HCT116 (cell line): ENCODE results near the gene ST3GAL3. TPM values are rescaled to one million over a fixed set of nuclear protein-coding genes. Genes with fewer than 3 reads are reported as not detected.

ENCODE experiments used
- ATAC-seq: fragments of 200-7000 bp; cut with Tn5 transposase; 2 replicates; pipeline ENCODE4 v1.9.1; 2020; ENCODE audit warnings: mild to moderate bottlenecking, moderate library complexity
- BruUV-seq: library from RNA; stranded (reverse); fragments of 400-500 nt; replicated peaks from 2 replicates; lab custom pipeline; 2021; lab: Mats Ljungman, UMichigan
- CTCF ChIA-PET: fragments of 300-600 bp; sonication (Branson Sonifier 250); formaldehyde crosslinking; loops from one replicate; lab custom pipeline; 2021; ENCODE audit warnings: antibody characterized with exemption; lab: Charles Lee
- POLR2A ChIA-PET: fragments of 300-600, 350-600 bp; sonication (Branson Sonifier 250); formaldehyde crosslinking; loops from one replicate; lab custom pipeline; 2021; ENCODE audit warnings: antibody characterized with exemption; lab: Charles Lee
- RAD21 ChIA-PET, 2 experiments: fragments of 300-600 bp; sonication (Branson Sonifier 250); formaldehyde crosslinking; loops; one replicate each; lab custom pipeline; 2023; ENCODE audit warnings: low total read pairs in 2 of 2; ENCODE audit not compliant: uncharacterized antibody in 2 of 2, unreplicated experiment in 2 of 2, low non-redundant PET in 1 of 2; lab: Charles Lee
- DNase-seq: peaks from one replicate; pipeline ENCODE4 v3.0.0-alpha.2; 2010; ENCODE audit warnings: low read depth, low spot score
- H2AFZ ChIP-seq: fragments of 200-600 bp; shearing (Covaris generic), sonication (generic); 2 replicates; pipeline ENCODE4 v1.6.1; 2017; ENCODE audit warnings: low read depth, mixed run types, mixed read lengths, antibody characterized with exemption, low read length; ENCODE audit not compliant: poor library complexity, severe bottlenecking
- H3K27ac ChIP-seq: 2 replicates; pipeline ENCODE4 v1.5.1; 2012; ENCODE audit warnings: low read depth, low read length
- H3K27me3 ChIP-seq: fragments of 200-600 bp; sonication (generic); 2 replicates; pipeline ENCODE4 v1.6.1; 2016; ENCODE audit warnings: mixed run types, low read length, mixed read lengths; ENCODE audit not compliant: insufficient read depth
- H3K36me3 ChIP-seq, 2 experiments: fragments of 200-500 bp in 1 of 2; fragments of 200-600 bp in 1 of 2; sonication (Bioruptor generic) in 1 of 2; sonication (generic) in 1 of 2; 2 replicates each; pipeline versions ENCODE4 v1.5.1 to v1.6.1; 2014 to 2016; ENCODE audit warnings: low read length in 2 of 2, inconsistent platforms in 1 of 2, mixed read lengths in 1 of 2, mixed run types in 1 of 2; ENCODE audit not compliant: insufficient read depth in 2 of 2, control insufficient read depth in 1 of 2
- H3K4me1 ChIP-seq, 2 experiments: fragments of 200-600 bp in 1 of 2; sonication (generic) in 1 of 2; 2 replicates each; pipeline versions ENCODE4 v1.5.1 to v1.6.1; 2012 to 2017; ENCODE audit warnings: low read length in 2 of 2, inconsistent platforms in 1 of 2, mild to moderate bottlenecking in 1 of 2, mixed read lengths in 1 of 2, mixed run types in 1 of 2, moderate library complexity in 1 of 2; ENCODE audit not compliant: insufficient read depth in 2 of 2, control insufficient read depth in 1 of 2
- H3K4me2 ChIP-seq: fragments of 200-600 bp; sonication (generic); 2 replicates; pipeline ENCODE4 v1.6.1; 2017; ENCODE audit warnings: mixed run types, low read length, mixed read lengths
- H3K4me3 ChIP-seq, 2 experiments: fragments of 200-600 bp in 1 of 2; sonication (generic) in 1 of 2; replicated peaks in 1 of 2; 2 replicates each; pipeline ENCODE4 v1.5.1; 2011 to 2016; ENCODE audit warnings: low read length in 2 of 2, control low read depth in 1 of 2, low read depth in 1 of 2, mild to moderate bottlenecking in 1 of 2, mixed read lengths in 1 of 2, mixed run types in 1 of 2
- H3K79me2 ChIP-seq: fragments of 200-600 bp; sonication (generic); 2 replicates; pipeline ENCODE4 v1.6.1; 2017; ENCODE audit warnings: mild to moderate bottlenecking, mixed run types, low read length, moderate library complexity, mixed read lengths; ENCODE audit not compliant: insufficient read depth
- H3K9ac ChIP-seq: fragments of 200-600 bp; sonication (generic); 2 replicates; pipeline ENCODE4 v1.6.1; 2016; ENCODE audit warnings: low read length, mixed read lengths
- H3K9me2 ChIP-seq: fragments of 200-600 bp; sonication (generic), shearing (Covaris generic); 2 replicates; pipeline ENCODE4 v1.6.1; 2017; ENCODE audit warnings: mixed run types, mild to moderate bottlenecking, moderate library complexity; ENCODE audit not compliant: insufficient read depth
- H3K9me3 ChIP-seq, 2 experiments: fragments of 200-500 bp in 1 of 2; fragments of 200-600 bp in 1 of 2; sonication (Bioruptor generic) in 1 of 2; sonication (generic) in 1 of 2; 2 replicates each; pipeline ENCODE4 v1.6.1; 2014 to 2017; ENCODE audit warnings: low read length in 2 of 2, mixed read lengths in 2 of 2, inconsistent platforms in 1 of 2, low read depth in 1 of 2, mild to moderate bottlenecking in 1 of 2, mixed run types in 1 of 2, moderate library complexity in 1 of 2; ENCODE audit not compliant: control insufficient read depth in 1 of 2, insufficient read depth in 1 of 2
- H4K20me1 ChIP-seq: fragments of 200-600 bp; sonication (generic), shearing (Covaris generic); 2 replicates; pipeline ENCODE4 v1.6.1; 2017; ENCODE audit warnings: mixed run types, mild to moderate bottlenecking, moderate library complexity; ENCODE audit not compliant: insufficient read depth
- CBX3 ChIP-seq: IDR thresholded peaks from 2 replicates; pipeline ENCODE4 v1.6.1; 2012; ENCODE audit warnings: low read depth
- CEBPB ChIP-seq: IDR thresholded peaks from 2 replicates; pipeline ENCODE4 v1.6.1; 2012; ENCODE audit warnings: low read depth
- CTCF ChIP-seq, 3 experiments: fragments of 200-600 bp in 1 of 3; sonication (generic) in 1 of 3; IDR thresholded peaks in 2 of 3; conservative IDR thresholded peaks in 1 of 3; 2 replicates each; pipeline ENCODE4 v1.5.1; 2012 to 2017; ENCODE audit warnings: low read depth in 2 of 3, low read length in 2 of 3, antibody characterized with exemption in 1 of 3, borderline replicate concordance in 1 of 3, control low read depth in 1 of 3, mild to moderate bottlenecking in 1 of 3, mixed read lengths in 1 of 3, mixed run types in 1 of 3, moderate library complexity in 1 of 3; ENCODE audit not compliant: insufficient read depth in 1 of 3
- EGR1 ChIP-seq: IDR thresholded peaks from 2 replicates; pipeline ENCODE4 v1.6.1; 2012; ENCODE audit warnings: low read depth
- ELF1 ChIP-seq: IDR thresholded peaks from 2 replicates; pipeline ENCODE4 v1.6.1; 2012; ENCODE audit warnings: low read depth, borderline replicate concordance
- EZH2 ChIP-seq: fragments of 200-600 bp; sonication (generic); IDR thresholded peaks from 2 replicates; pipeline ENCODE4 v1.6.1; 2017; ENCODE audit warnings: antibody characterized with exemption, mixed run types
- EZH2phosphoT487 ChIP-seq: fragments of 200-600 bp; IDR thresholded peaks from 2 replicates; pipeline ENCODE4 v1.6.1; 2018; ENCODE audit warnings: antibody characterized with exemption, borderline replicate concordance
- JUND ChIP-seq: IDR thresholded peaks from 2 replicates; pipeline ENCODE4 v1.6.1; 2012
- POLR2AphosphoS5 ChIP-seq: IDR thresholded peaks from 2 replicates; pipeline ENCODE4 v1.6.1; 2011; ENCODE audit warnings: mild to moderate bottlenecking, low read depth, low read length, moderate library complexity
- RAD21 ChIP-seq: IDR thresholded peaks from 2 replicates; pipeline ENCODE4 v1.6.1; 2012; ENCODE audit warnings: low read depth, mild to moderate bottlenecking
- REST ChIP-seq: IDR thresholded peaks from 2 replicates; pipeline ENCODE4 v1.6.1; 2012; ENCODE audit warnings: low read depth
- SIN3A ChIP-seq: IDR thresholded peaks from 2 replicates; pipeline ENCODE4 v1.6.1; 2012; ENCODE audit warnings: low read depth
- SP1 ChIP-seq: IDR thresholded peaks from 2 replicates; pipeline ENCODE4 v1.6.1; 2012; ENCODE audit warnings: low read depth
- YY1 ChIP-seq: IDR thresholded peaks from 2 replicates; pipeline ENCODE4 v1.6.1; 2011; ENCODE audit warnings: low read length, low read depth, moderate library complexity, mild to moderate bottlenecking; ENCODE audit not compliant: insufficient replicate concordance; ENCODE audit errors: extremely low read depth
- ZBTB33 ChIP-seq: IDR thresholded peaks from 2 replicates; pipeline ENCODE4 v1.6.1; 2011; ENCODE audit warnings: mild to moderate bottlenecking, low read length, moderate library complexity; ENCODE audit not compliant: insufficient replicate concordance; ENCODE audit errors: extremely low read depth
- ZNF274 ChIP-seq: fragments of 200-500 bp; sonication (Bioruptor generic); IDR thresholded peaks from 2 replicates; pipeline ENCODE4 v1.6.1; 2014; ENCODE audit warnings: mild to moderate bottlenecking, low read depth, low read length, inconsistent platforms
- intact Hi-C: fragments of 100-400 bp; cut with micrococcal nuclease; formaldehyde crosslinking; loops from 2 replicates; pipeline ENCODE4 v1.10.0; 2022
- total RNA-seq: library from RNA; stranded (reverse); gene quantifications from one replicate; pipeline ENCODE4 v1.2.1, GENCODE V29; 2021; ENCODE audit not compliant: unreplicated experiment

Gene ST3GAL3
- total RNA-seq, 1 experiment from 2014 or later, result 7.2 TPM

- ATAC-seq (no peak), DNase-seq (no peak)
- H3K9ac ChIP-seq, result no peak overlapping the region
- H3K4me1 ChIP-seq, result peaks cover 10 to 28% of the 10 kb centered on the region in 2 experiments
- H3K27me3 ChIP-seq, result no peaks in the 10 kb centered on the region
- no peak overlapping the region for H3K4me2 ChIP-seq
- no peak overlapping the region for H3K4me3 ChIP-seq
- ChIA-PET POLR2A (no interaction called here), CTCF (no interaction called here), RAD21 (no interaction called here)
- no peaks in the 10 kb centered on the region for H3K36me3 ChIP-seq
- H3K27ac ChIP-seq, result no peak overlapping the region
- H2AFZ ChIP-seq, result no peak overlapping the region
- H3K9me2 ChIP-seq, result 0 out of 2 replicates have a peak, but pooled peaks cover 3% of the 10 kb centered on the region
- H3K9me3 ChIP-seq, result no peaks in the 10 kb centered on the region
- no TSS peak for BruUV-seq
- no peak for TF ChIP-seq REST
- TF ChIP-seq EZH2, result no peak
- no peak for TF ChIP-seq POLR2AphosphoS5
- no peak for TF ChIP-seq ZBTB33
- no peak for TF ChIP-seq EGR1
- TF ChIP-seq EZH2phosphoT487, result no peak
- TF ChIP-seq CBX3, result no peak
- TF ChIP-seq RAD21, result no peak
- no peak for TF ChIP-seq ZNF274
- no peak for TF ChIP-seq JUND
- TF ChIP-seq CEBPB, result no peak
- TF ChIP-seq SIN3A, result no peak
- no peak for TF ChIP-seq SP1
- TF ChIP-seq ELF1, result no peak
- TF ChIP-seq CTCF (IDR thresholded peaks at IDR 0.05 in 2 of 3, conservative IDR thresholded peaks at IDR 0.05 in 1 of 3; ENCODE audit: borderline replicate concordance in 1 of 3, insufficient read depth in 1 of 3, low read depth in 2 of 3, low read length in 2 of 3), result no peak
- TF ChIP-seq YY1, result no peak
- H4K20me1 ChIP-seq, result no peaks in the 10 kb centered on the region
- intact Hi-C loops, result no loop called here
- no peaks in the 10 kb centered on the region for H3K79me2 ChIP-seq
Measured at GRCh38 chr1:43864111-43865045, 157.0 kb downstream of the ST3GAL3 start.
